Stimulated activated naive CD4-positive, alpha-beta T cell treated with Interleukin-2 at 50 U/mL for 16 hours (primary cell): ENCODE measurements around the gene RAB40C.
A peak's percentile ranks its signal among the peaks of the same experiment; 100 is the strongest.

Experiments used
- DNase-seq: peaks from one replicate; lab custom pipeline; 2025; lab: John Stamatoyannopoulos, UW

The RAB40C gene

GRCh38 chr16:575354-576196 lies 14.3 kb upstream of the RAB40C start:
- no peak for DNase-seq

DNA sequence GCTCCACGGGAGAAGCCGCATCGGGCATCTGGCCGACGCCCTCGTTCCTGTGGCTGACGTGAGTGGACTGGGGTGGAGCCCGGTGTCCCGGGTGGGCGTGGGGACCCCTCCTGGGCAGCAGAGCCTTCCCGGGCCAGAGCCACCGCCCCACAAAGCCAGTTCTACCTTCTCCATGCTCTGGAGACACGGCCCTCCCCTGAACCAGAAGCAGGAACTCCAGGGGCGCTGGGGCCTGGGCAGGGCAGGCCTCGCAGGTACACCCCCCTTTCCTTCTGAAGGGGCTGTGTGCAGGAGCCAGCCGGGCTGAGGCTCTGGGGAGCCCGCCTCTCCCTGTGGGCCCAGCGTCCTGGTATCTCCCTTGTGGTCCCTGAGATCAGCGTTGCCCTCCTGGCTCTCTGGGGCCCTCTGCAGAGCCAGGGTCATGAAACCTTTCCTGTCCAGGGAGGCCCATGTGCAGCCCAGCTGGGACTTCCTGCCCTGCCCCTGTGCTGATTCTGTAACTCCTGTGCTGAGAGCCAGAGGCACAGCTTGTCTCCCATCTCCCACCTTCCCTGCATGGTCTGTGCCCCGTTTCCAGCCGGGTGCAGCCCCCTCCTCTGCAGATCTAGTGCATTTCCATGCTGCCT lies 13.6 kb upstream of the RAB40C start:
- DNase-seq, result no peak

DNA sequence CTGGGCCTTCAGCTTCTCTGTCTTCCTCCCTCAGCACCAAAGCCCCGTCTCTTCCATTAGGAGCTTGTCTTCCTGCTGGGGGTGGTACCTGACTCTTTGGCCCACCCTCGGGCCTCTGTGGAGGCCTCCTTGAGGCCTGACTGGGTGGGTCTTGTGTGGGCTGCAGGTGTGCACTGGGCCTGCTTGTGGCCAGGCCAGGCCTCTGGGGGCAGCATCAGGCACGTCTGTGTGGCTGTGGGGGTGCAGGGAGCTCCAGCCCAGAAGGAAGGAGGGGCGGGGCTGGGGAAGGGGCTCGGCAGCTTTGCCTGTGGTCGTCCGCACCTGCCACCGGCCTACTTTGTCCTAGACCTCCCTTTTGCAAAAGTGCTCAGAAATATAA lies 13.1 kb upstream of the RAB40C start:
- DNase-seq, result no peak

DNA sequence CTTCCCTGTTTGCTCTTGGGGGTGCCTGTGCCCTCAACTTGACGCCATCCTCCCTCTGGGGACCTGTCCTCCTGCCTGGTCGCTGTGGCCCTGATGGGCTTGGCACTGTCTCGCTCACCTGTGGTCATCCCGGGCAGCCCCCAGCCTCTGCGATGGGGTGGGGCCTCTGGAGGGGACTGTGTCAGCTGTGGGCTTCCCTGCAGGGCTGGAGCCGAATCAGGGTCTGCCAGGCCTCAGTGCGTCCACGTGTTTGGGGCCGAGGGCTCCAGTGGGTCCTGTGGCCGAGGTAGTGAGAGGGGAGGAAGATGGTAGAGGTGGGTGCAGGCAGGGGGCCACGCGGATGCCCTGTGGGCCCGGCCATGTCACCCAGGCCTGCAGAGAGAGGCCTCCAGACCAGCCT lies 12.1 kb upstream of the RAB40C start:
- no peak for DNase-seq

DNA sequence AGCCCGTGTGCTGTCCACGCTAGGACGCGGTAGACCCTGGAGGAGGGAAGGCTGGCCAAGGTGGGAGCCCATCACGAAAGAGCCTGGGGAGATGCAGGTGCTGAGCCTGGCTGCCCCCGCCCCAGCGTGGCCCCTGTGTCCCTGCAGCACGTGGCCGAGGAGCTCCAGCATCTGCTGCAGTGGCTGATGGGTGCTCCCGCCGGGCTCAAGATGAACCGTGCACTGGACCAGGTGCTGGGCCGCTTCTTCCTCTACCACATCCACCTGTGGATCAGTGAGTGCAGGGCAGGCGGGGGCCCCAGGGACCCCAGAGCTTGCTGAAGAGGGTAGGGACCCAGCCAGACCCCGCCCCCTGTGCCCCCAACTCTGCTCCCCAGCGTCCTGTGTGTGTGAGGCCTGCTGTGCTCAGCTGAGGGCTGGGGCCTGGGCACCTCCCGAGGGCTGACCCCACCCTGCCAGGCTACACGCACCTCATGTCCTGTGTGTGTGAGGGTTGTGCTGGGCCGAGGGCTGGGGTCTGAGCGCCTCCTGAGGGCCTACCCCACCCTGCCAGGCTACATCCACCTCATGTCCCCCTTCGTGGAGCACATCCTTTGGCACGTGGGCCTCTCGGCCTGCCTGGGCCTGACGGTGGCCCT lies 11.5 kb upstream of the RAB40C start:
- DNase-seq, result no peak

DNA sequence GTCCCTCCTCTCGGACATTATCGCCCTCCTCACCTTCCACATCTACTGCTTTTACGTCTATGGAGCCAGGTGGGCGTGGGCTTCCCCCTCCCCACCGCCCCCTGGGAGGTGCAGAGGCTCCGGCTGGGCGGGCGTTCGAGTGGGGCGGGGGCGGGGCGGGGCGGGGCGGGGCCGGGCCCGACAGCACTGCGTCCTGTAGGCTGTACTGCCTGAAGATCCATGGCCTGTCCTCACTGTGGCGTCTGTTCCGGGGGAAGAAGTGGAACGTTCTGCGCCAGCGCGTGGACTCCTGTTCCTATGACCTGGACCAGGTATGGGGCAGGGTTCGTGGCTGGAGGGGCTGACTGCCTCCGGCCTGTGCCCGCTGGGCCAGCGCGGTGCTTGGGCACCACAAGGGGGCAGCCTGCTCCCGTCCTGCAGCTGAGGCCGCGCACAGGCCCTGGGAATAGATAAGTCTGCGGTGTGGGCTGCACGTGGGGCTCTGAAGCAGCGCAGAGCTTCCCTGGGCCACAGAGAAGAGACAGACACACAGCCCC lies 10.9 kb upstream of the RAB40C start:
- DNase-seq, result peak; percentile 55

DNA sequence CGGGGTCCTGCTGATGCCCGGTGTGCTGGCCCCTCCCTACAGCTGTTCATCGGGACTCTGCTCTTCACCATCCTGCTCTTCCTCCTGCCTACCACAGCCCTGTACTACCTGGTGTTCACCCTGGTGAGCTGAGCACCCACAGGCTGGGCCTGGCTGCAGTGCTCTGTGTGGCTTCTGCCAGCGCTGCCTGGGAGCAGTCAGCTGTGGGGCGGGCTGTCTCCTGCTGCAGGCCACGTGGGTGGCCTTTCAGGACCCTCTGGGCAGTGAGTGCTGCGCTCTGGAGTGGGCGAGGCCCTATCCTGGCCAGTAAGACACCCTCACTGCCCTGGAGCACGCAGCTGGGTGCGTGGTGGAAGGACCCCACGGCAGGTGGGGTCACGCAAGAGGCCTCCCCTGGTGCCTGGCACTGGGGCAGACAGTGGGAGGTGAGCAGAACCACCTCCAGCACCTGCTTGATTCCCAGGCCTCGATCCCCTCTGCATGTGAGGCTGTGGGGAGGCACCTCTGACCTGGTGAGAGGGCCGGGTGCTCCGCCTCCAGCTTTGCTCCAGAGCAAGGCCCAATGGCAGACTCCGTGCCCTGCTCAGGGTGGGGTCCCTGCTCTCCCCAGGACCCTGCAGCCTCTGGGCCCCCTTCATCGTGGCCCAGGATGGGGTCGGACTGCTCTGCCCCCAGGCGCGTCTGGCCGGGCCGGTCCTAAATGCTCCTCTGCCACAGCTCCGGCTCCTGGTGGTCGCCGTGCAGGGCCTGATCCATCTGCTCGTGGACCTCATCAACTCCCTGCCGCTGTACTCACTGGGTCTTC lies 9.5 kb upstream of the RAB40C start:
- no peak for DNase-seq

GRCh38 chr16:580946-581498 lies 8.8 kb upstream of the RAB40C start:
- DNase-seq, result no peak

DNA sequence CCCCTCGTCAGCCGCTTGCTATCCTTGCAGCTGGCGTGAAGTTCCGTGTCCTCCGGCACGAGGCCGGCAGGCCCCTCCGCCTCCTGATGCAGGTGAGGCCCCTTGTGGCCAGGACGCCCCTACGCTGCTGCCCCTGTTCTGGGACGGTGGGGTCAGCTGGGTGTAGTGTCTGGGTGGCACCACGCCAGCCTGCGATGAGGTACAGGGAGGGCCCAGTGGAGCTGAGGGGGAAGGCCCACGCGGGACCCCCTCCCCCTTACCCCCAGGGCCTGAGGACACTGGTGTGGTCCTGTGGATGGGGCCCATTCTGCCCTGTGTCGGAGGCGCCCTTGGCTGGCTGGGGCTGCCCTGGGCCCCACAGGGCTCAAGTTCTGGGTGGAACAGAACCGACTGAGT lies 7.7 kb upstream of the RAB40C start:
- no peak for DNase-seq

GRCh38 chr16:582614-583331 lies 7.1 kb upstream of the RAB40C start:
- DNase-seq, result no peak

GRCh38 chr16:583470-583814 lies 6.4 kb upstream of the RAB40C start:
- no peak for DNase-seq

GRCh38 chr16:583815-584591 lies 5.9 kb upstream of the RAB40C start:
- DNase-seq, result no peak

DNA sequence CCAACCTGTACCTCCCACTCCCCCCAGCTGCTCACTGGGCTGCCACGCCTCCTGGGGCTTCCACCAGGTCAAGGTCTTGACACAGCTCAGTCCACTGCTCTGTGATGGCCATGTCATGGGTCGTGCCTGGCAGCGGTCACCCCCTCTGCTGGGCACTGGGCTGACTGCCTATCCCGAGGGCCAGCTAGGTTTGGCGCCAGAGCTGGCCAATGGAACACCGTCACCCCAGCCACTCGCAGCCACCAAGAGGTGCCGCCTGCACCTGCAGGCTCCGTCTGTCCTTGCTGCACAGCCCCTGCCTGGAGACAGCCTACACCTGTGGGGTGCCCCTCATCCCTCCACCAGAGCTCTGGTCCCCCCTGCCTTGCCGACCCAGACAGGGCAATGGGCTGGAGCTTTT lies 4.5 kb upstream of the RAB40C start:
- no peak for DNase-seq

DNA sequence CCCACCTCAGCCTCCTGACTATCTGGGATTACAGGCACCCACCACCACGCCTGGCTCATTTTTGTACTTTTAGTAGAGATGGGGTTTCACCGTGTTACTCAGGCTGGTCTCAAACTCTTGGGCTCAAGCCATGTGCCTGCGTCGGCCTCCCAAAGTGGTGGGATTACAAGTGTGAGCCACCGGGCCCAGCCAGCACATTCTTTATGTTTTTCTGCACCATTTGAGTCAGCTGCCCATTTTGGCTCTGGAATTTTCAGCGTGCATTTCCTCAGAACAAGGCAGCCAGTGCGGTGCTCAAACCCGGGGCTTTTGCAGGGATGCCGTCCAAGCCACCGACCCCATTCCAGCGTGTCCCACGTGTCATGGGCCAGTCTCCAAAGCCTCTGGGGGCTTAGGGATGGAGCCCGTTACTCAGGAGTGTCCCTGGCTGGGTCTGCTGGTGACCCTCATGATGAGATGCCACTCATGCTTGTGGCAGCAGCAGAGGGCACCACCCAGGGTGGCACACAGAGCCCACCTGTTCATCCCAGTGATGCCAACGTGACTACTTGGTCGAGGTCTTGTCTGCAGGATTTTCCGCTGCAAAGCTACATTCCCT lies 3.7 kb upstream of the RAB40C start:
- no peak for DNase-seq

DNA sequence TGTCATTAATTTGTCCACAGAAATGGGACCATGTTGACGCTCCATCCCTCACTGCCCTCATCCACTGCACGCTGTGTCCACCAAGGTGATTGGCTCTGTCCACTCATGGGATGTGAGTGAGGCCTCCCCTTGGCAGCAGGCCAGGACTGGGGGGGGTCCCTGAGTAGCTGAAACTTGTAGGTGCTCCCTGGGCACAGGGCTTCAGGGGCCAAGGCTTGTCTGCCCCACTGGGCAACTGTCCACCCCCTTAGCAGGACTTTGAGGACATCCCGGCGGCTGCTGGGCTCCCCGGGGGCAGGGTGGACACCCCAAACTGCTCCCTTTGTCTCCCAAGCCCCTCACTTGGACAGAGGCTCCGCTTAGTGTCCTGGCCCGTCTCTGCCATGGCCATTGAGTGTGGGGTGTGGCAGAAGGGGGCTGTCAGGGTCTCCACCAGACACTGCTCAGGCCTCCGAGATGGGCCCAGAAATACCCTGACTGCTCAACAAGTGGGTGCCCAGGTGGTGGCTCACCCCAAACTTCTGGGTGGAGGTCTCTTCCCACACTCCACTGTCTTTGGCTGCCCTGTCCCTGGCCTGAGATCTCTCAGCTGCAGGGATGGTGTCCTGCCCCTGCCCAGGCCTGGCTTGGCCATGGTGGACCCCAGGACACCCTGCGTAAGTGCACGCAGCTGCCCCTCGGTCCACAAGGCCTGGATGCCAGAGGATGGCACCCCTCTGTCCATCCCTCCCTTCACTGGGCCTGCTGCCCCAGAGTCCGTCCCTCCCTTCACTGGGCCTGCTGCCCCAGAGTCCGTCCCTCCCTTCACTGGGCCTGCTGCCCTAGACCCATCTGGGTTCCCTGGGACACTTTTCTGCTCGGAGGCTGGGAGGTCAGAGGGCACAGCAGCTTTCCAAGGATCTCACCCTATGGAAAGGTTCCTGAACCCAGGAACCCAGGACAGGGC lies 2.9 kb upstream of the RAB40C start:
- DNase-seq, result no peak

DNA sequence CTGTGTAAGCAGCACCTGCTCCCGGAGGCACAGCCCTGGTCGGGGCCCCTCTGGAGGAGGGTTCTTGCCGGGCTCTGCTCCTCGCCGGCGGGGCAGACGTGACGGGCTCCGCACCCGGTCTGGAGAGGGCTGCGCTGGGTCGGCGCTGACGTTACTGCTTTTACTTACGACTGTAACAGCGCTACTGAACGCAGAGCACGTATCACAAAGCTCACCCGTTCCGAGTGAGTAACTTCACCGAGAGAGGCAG lies 1.3 kb upstream of the RAB40C start:
- no peak for DNase-seq

DNA sequence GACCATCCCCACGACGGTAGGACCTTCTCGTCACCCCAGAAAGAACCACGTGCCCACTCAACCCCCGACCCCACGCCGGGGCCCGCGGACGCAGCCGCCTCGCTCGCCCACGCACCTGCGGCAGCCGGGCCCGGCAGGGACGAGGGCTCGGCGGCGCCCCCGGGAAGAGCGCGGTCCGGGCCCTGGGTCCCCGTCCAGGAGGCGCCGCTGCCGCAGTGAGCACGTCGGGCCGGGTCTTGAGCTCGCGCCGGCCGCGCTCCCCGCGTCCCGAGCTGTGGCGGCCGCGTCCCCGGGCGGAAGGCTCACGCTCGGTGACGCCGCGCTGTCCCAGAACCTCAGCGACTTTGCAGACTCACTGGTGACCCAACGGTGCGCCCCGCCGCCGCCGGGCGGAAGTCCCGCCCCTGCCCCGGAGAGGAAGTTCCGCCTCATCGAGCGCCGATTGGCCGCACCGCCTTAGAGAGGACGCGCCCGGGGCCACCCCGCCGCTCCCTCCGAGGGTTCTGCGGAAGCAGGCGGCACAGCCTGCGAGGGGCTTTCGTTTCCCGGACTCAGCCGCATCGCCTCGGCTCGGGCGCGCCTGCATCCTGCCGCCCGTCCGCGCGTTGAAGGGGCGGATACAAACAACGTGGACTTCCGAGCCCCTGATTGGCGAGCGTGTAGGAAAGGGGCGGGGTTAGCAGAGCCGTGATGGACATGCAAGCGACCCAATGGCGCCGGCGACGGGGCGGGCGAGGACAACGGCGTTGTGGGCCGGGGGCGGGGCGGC lies 793 bp upstream of the RAB40C start:
- DNase-seq, result peak; percentile 96

DNA sequence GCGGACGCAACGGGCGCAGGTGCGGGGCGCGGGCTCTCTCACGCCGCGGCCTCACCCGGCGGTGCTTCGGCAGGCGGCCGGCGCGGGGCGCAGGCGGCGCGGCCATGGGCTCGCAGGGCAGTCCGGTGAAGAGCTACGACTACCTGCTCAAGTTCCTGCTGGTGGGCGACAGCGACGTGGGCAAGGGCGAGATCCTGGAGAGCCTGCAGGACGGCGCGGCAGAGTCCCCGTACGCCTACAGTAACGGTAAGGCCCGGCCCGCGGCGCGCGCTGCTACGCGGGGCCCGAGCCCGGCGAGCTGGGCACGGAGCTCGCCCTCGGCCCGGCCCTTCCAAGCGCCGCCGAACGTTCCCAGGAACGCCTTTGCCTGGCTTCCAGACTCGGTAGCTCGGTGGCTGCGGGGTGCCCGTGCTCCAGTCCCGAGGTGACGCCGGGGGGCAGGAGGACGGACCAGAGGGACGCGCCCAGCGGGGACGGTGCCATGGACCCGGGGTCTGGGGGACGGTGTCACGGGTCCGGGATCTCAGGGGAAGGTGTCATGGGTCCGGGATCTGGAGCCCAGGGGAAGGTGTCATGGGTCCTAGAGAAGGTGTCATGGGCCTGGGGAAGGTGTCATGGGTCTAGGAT lies 435 bp downstream of the RAB40C start:
- peak; percentile 12 for DNase-seq
